Measurements from ENCODE around the gene TOMM6.

- TF ChIP-seq POLR2AphosphoS5 (IDR thresholded peaks at IDR 0.05; ENCODE audit: low read depth) = no peak
- TF ChIP-seq CTCF (IDR thresholded peaks at IDR 0.05; ENCODE audit: insufficient read depth, low read length) = no peak
- TF ChIP-seq GABPA (IDR thresholded peaks at IDR 0.05; ENCODE audit: low read depth) = no peak
- TF ChIP-seq REST (IDR thresholded peaks at IDR 0.05; ENCODE audit: insufficient replicate concordance, low read depth) = no peak
Measured at GRCh38 chr6:41813956-41814355, 26.5 kb downstream of the TOMM6 start.
